SK-N-SH (cell line): ENCODE data around the gene NIPAL1. TPM values are rescaled to one million over a fixed set of nuclear protein-coding genes. Genes with fewer than 3 reads are reported as not detected.

ENCODE experiments used
- CTCF ChIA-PET: fragments of 300-600, 350-600 bp; formaldehyde crosslinking; extraction: SDS; loops from one replicate; lab custom pipeline; 2021; lab: Yijun Ruan, JAX
- POLR2A ChIA-PET: fragments of 350-600 bp; sonication (Branson Sonifier 250); formaldehyde crosslinking; extraction: SDS; loops from one replicate; lab custom pipeline; 2020; ENCODE audit warnings: antibody characterized with exemption, inconsistent platforms; lab: Yijun Ruan, JAX
- DNase-seq: peaks from one replicate; pipeline ENCODE4 v3.0.0; 2012
- H2AFZ ChIP-seq: fragments of 200-600 bp; sonication (generic); 2 replicates; pipeline ENCODE4 v1.8.1; 2016; ENCODE audit warnings: antibody characterized with exemption, mild to moderate bottlenecking, low read depth
- H3F3A ChIP-seq: fragments of 200-600 bp; sonication (generic); replicated peaks from 2 replicates; pipeline ENCODE3; 2016; ENCODE audit warnings: antibody characterized with exemption, mild to moderate bottlenecking; ENCODE audit not compliant: insufficient read depth
- H3K27ac ChIP-seq, 2 experiments: fragments of 200-500 bp in 1 of 2; fragments of 200-600 bp in 1 of 2; sonication (Bioruptor generic) in 1 of 2; sonication (generic), shearing (Covaris generic) in 1 of 2; 2 replicates each; pipeline versions ENCODE4 v1.5.1 to v1.6.1; 2014 to 2016; ENCODE audit warnings: low read depth in 2 of 2, inconsistent platforms in 1 of 2, low read length in 1 of 2, mild to moderate bottlenecking in 1 of 2, mixed read lengths in 1 of 2
- H3K27me3 ChIP-seq: fragments of 200-600 bp; sonication (generic), shearing (Covaris generic); 2 replicates; pipeline ENCODE4 v1.6.1; 2016; ENCODE audit warnings: mixed run types; ENCODE audit not compliant: insufficient read depth
- H3K36me3 ChIP-seq, 2 experiments: fragments of 200-500 bp in 1 of 2; fragments of 200-600 bp in 1 of 2; sonication (Bioruptor generic) in 1 of 2; sonication (generic) in 1 of 2; replicated peaks in 1 of 2; 2 replicates each; pipeline versions ENCODE3 to v1.5.1; 2014 to 2016; ENCODE audit warnings: low read length in 1 of 2, mild to moderate bottlenecking in 1 of 2; ENCODE audit not compliant: insufficient read depth in 2 of 2, control insufficient read depth in 1 of 2
- H3K4me1 ChIP-seq, 2 experiments: fragments of 200-500 bp in 1 of 2; fragments of 200-600 bp in 1 of 2; sonication (Bioruptor generic) in 1 of 2; sonication (generic), shearing (Covaris generic) in 1 of 2; 2 replicates each; pipeline versions ENCODE4 v1.5.1 to v1.6.1; 2014 to 2016; ENCODE audit warnings: low read depth in 1 of 2, low read length in 1 of 2, mixed run types in 1 of 2; ENCODE audit not compliant: insufficient read depth in 2 of 2, control insufficient read depth in 1 of 2
- H3K4me2 ChIP-seq: fragments of 200-600 bp; sonication (generic), shearing (Covaris generic); 2 replicates; pipeline ENCODE4 v1.6.1; 2017; ENCODE audit warnings: mixed run types
- H3K4me3 ChIP-seq, 2 experiments: fragments of 200-500 bp in 1 of 2; fragments of 200-600 bp in 1 of 2; sonication (Bioruptor generic) in 1 of 2; sonication (generic), shearing (Covaris generic) in 1 of 2; 2 replicates each; pipeline versions ENCODE4 v1.5.1 to v1.8.1; 2014 to 2016; ENCODE audit warnings: low read depth in 2 of 2, inconsistent platforms in 1 of 2, low read length in 1 of 2, mild to moderate bottlenecking in 1 of 2, mixed read lengths in 1 of 2, moderate library complexity in 1 of 2
- H3K79me2 ChIP-seq: fragments of 200-600 bp; sonication (generic); 2 replicates; pipeline ENCODE4 v1.8.1; 2017; ENCODE audit warnings: mild to moderate bottlenecking; ENCODE audit not compliant: insufficient read depth
- H3K9ac ChIP-seq: fragments of 200-600 bp; sonication (generic); 2 replicates; pipeline ENCODE4 v1.6.1; 2017; ENCODE audit warnings: mixed run types
- H3K9me2 ChIP-seq: fragments of 200-600 bp; sonication (generic); 2 replicates; pipeline ENCODE4 v1.6.1; 2017; ENCODE audit warnings: mixed run types
- H3K9me3 ChIP-seq: fragments of 200-600 bp; sonication (generic); 2 replicates; pipeline ENCODE4 v1.6.1; 2017; ENCODE audit warnings: mixed run types, mild to moderate bottlenecking, moderate library complexity
- H4K20me1 ChIP-seq: fragments of 200-600 bp; sonication (generic); 2 replicates; pipeline ENCODE4 v1.6.1; 2017; ENCODE audit warnings: mild to moderate bottlenecking, mixed run types; ENCODE audit not compliant: insufficient read depth
- CHD2 ChIP-seq: fragments of 150-350 bp; IDR thresholded peaks from 2 replicates; pipeline ENCODE4 v1.6.1; 2018; ENCODE audit warnings: low read length; ENCODE audit not compliant: partially characterized antibody
- EP300 ChIP-seq, 2 experiments: IDR thresholded peaks; 2 replicates each; pipeline versions ENCODE4 v1.4.0 to v1.6.1; 2012; ENCODE audit warnings: borderline replicate concordance in 1 of 2, low read depth in 1 of 2, low read length in 1 of 2
- EZH2phosphoT487 ChIP-seq: fragments of 200-600 bp; sonication (generic); IDR thresholded peaks from 2 replicates; pipeline ENCODE4 v1.6.1; 2017; ENCODE audit warnings: low read depth, mixed run types, mild to moderate bottlenecking, antibody characterized with exemption, moderate library complexity, borderline replicate concordance
- FOSL2 ChIP-seq: IDR thresholded peaks from 2 replicates; pipeline ENCODE4 v1.4.0; 2012; ENCODE audit warnings: low read depth, mild to moderate bottlenecking, moderate library complexity, borderline replicate concordance
- FOXJ3 ChIP-seq: sonication (generic); formaldehyde crosslinking; IDR thresholded peaks from 2 replicates; pipeline ENCODE4 v1.5.1; 2020; ENCODE audit warnings: mild to moderate bottlenecking, missing genetic modification reagents
- GABPA ChIP-seq: IDR thresholded peaks from 2 replicates; pipeline ENCODE4 v1.4.0; 2012; ENCODE audit warnings: low read depth, mild to moderate bottlenecking
- GATA2 ChIP-seq: sonication (generic); formaldehyde crosslinking; IDR thresholded peaks from 2 replicates; pipeline ENCODE4 v1.5.0; 2020; ENCODE audit warnings: mild to moderate bottlenecking, missing genetic modification reagents
- NFIC ChIP-seq: IDR thresholded peaks from 2 replicates; pipeline ENCODE4 v1.4.0; 2012; ENCODE audit warnings: borderline replicate concordance
- NRF1 ChIP-seq: IDR thresholded peaks from 2 replicates; pipeline ENCODE4 v1.6.1; 2012; ENCODE audit warnings: low read depth, mild to moderate bottlenecking, low read length
- PBX3 ChIP-seq: IDR thresholded peaks from 2 replicates; pipeline ENCODE4; 2012
- RAD21 ChIP-seq: IDR thresholded peaks from 2 replicates; pipeline ENCODE4 v1.6.1; 2012; ENCODE audit warnings: mild to moderate bottlenecking, low read length
- REST ChIP-seq: IDR thresholded peaks from 2 replicates; pipeline ENCODE4 v1.6.1; 2012; ENCODE audit warnings: mild to moderate bottlenecking, low read depth, low read length, moderate library complexity
- RXRA ChIP-seq: IDR thresholded peaks from 2 replicates; pipeline ENCODE4 v1.4.0; 2012; ENCODE audit warnings: low read depth, mild to moderate bottlenecking, borderline replicate concordance
- SIN3A ChIP-seq: IDR thresholded peaks from 2 replicates; pipeline ENCODE4 v1.6.1; 2012; ENCODE audit warnings: low read depth, mild to moderate bottlenecking, low read length, moderate library complexity, borderline replicate concordance
- SMC3 ChIP-seq: IDR thresholded peaks from 2 replicates; pipeline ENCODE4 v1.6.1; 2012; ENCODE audit warnings: low read depth, low read length, improper control_type of control experiment
- TCF12 ChIP-seq: IDR thresholded peaks from 2 replicates; pipeline ENCODE4 v1.4.0; 2012
- TEAD4 ChIP-seq: IDR thresholded peaks from 2 replicates; pipeline ENCODE4 v1.4.0; 2012; ENCODE audit warnings: mild to moderate bottlenecking, borderline replicate concordance; ENCODE audit not compliant: insufficient read depth
- USF1 ChIP-seq: IDR thresholded peaks from 2 replicates; pipeline ENCODE4 v1.4.0; 2012; ENCODE audit warnings: low read depth, borderline replicate concordance
- USF2 ChIP-seq: fragments of 150-350 bp; IDR thresholded peaks from 2 replicates; pipeline ENCODE4 v1.6.1; 2017; ENCODE audit warnings: antibody characterized with exemption, low read length, low read depth, borderline replicate concordance
- polyA plus RNA-seq, 3 experiments: library from polyadenylated mRNA; depleted of rRNA; stranded (reverse); fragments of >200 nt; gene quantifications; 2 replicates each; pipeline ENCODE4 v1.2.3, GENCODE V29; 2012

The NIPAL1 gene
- polyA plus RNA-seq, 1 of the 3 experiments (the other 2 are of a cell fraction), result 1.8 TPM

- H3K4me3 ChIP-seq, result no peak overlapping the region
- POLR2A ChIA-PET, result no interaction called here
- H2AFZ ChIP-seq, result no peak overlapping the region
- no peaks in the 10 kb centered on the region for H3K27me3 ChIP-seq
- no peaks in the 10 kb centered on the region for H3K4me1 ChIP-seq
- no peaks in the 10 kb centered on the region for H3K9me2 ChIP-seq
- DNase-seq, result no peak
- no peaks in the 10 kb centered on the region for H3F3A ChIP-seq
- H4K20me1 ChIP-seq, result no peaks in the 10 kb centered on the region
- no peak overlapping the region for H3K9ac ChIP-seq
- TF ChIP-seq EP300 (IDR thresholded peaks at IDR 0.05; ENCODE audit: borderline replicate concordance in 1 of 2, low read depth in 1 of 2, low read length in 1 of 2), result no peak
- no peak for TF ChIP-seq CHD2
- TF ChIP-seq NFIC, result no peak
- TF ChIP-seq REST, result no peak
- TF ChIP-seq RAD21, result no peak
- TF ChIP-seq FOSL2, result no peak
- TF ChIP-seq USF1, result no peak
- no peak for TF ChIP-seq FOXJ3 (CRISPR knock-in tag)
- no peak for TF ChIP-seq SIN3A
- no peak for TF ChIP-seq PBX3
- no peak for TF ChIP-seq RXRA
- no peak for TF ChIP-seq NRF1
- no peak for TF ChIP-seq USF2
- TF ChIP-seq GATA2 (CRISPR knock-in tag), result no peak
- TF ChIP-seq TEAD4, result no peak
- no peak for TF ChIP-seq TCF12
- no peak for TF ChIP-seq GABPA
- TF ChIP-seq EZH2phosphoT487, result no peak
- no peak for TF ChIP-seq SMC3
- TF ChIP-seq, all 33 proteins: peak for 0
- Histone ChIP-seq H3K4me2 (no peak overlapping the region), H3K36me3 (no peaks in the 10 kb centered on the region), H3K79me2 (no peaks in the 10 kb centered on the region), H3K9me3 (no peaks in the 10 kb centered on the region), H3K27ac (no peak overlapping the region)
- CTCF ChIA-PET, result interaction anchor here (1.1 kb wide), 1 partner anchor 48 kb away, joined by 4 read pairs; no protein-coding TSS in a partner anchor
Measured at GRCh38 chr4:48039561-48039960, 23.0 kb downstream of the NIPAL1 start.
